Activated T-helper 2 cell treated with anti-CD3 and anti-CD28 coated beads, Interferon-gamma antibody, Interleukin-2, Interleukin-4, amounts not matched to agents 10 μg/mL and 5 μg/mL and 100 μg/mL, durations not matched to agents 14 hours and 24 hours and 36 hours (primary cell): Measurements from ENCODE around the gene ATP2C1. TPM values are rescaled to one million over a fixed set of nuclear protein-coding genes. Genes with fewer than 3 reads are reported as not detected.
A peak's percentile ranks its signal among the peaks of the same experiment; 100 is the strongest.
"Not testable (repeated sequence)": the region's sequence is repeated elsewhere in the genome, so short reads cannot be mapped to it uniquely, and the experiment has no call there.

Experiments
- DNase-seq: peaks from one replicate; pipeline ENCODE4 v3.0.0; 2021; ENCODE audit warnings: low spot score
- H3K27ac Mint-ChIP-seq: one replicate; pipeline ENCODE4 v1.8.0; 2021; ENCODE audit warnings: mixed read lengths
- H3K27me3 Mint-ChIP-seq: one replicate; pipeline ENCODE4 v1.8.0; 2021; ENCODE audit warnings: low read depth, mixed read lengths
- H3K36me3 Mint-ChIP-seq: one replicate; pipeline ENCODE4 v1.8.0; 2021; ENCODE audit warnings: low read depth, mixed read lengths
- H3K4me1 Mint-ChIP-seq: one replicate; pipeline ENCODE4 v1.8.0; 2021; ENCODE audit warnings: low read depth, mixed read lengths
- H3K4me3 Mint-ChIP-seq: one replicate; pipeline ENCODE4 v1.8.0; 2021; ENCODE audit warnings: low read depth, mild to moderate bottlenecking, moderate library complexity, mixed read lengths
- H3K9me3 Mint-ChIP-seq: one replicate; pipeline ENCODE4 v1.8.0; 2021; ENCODE audit warnings: mixed read lengths
- intact Hi-C: fragments of 100-400 bp; cut with micrococcal nuclease; formaldehyde crosslinking; loops from one replicate; pipeline ENCODE4 v1.15.1; 2023
- total RNA-seq: library from RNA; stranded (reverse); gene quantifications from 2 replicates; pipeline ENCODE4 v1.2.3, GENCODE V29; 2022

The ATP2C1 gene, protein sequence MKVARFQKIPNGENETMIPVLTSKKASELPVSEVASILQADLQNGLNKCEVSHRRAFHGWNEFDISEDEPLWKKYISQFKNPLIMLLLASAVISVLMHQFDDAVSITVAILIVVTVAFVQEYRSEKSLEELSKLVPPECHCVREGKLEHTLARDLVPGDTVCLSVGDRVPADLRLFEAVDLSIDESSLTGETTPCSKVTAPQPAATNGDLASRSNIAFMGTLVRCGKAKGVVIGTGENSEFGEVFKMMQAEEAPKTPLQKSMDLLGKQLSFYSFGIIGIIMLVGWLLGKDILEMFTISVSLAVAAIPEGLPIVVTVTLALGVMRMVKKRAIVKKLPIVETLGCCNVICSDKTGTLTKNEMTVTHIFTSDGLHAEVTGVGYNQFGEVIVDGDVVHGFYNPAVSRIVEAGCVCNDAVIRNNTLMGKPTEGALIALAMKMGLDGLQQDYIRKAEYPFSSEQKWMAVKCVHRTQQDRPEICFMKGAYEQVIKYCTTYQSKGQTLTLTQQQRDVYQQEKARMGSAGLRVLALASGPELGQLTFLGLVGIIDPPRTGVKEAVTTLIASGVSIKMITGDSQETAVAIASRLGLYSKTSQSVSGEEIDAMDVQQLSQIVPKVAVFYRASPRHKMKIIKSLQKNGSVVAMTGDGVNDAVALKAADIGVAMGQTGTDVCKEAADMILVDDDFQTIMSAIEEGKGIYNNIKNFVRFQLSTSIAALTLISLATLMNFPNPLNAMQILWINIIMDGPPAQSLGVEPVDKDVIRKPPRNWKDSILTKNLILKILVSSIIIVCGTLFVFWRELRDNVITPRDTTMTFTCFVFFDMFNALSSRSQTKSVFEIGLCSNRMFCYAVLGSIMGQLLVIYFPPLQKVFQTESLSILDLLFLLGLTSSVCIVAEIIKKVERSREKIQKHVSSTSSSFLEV
- total RNA-seq, result 59.4 and 63.7 TPM in 2 replicates

DNA sequence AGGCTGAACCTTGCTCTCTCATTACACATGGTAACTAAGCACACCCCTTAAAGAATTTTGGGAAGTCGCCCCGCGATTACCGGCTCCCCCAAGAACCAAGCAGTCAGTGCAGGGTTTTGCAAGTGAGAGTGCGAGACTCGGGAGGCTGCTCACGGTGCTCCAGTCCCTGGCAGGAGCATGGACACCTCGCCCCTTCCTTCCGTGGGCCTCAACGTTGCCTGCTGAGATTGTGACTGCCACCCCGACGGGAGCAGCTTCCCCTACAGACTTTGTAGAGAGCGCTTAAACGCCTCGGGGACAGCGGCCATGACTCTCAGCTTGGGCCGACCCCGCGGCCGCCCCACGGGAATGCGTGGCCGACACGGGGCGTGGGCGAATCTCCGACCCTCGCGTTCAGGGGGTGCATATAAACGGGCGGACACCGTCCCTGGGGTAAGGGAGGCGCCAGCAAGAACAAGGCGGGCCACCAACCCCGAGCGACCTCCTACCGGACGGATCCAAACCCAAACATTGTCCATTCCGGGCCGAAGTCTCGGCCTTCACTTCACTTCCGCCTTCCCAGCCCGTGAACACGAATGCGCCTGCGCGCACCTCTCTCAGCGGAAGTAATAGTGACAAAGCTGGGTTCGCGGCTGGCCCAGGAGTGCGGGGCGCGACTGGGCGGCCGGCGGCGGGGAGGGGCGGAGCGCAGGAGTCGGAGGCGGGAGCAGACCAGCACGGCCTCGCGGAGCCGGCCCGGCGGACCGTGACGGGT, at the start of gene ATP2C1:
Gene ATP2C1 (plus strand): TSS at position 709 of the 754 bp plus-strand sequence. CDS start 686 bp downstream, outside the sequence.
- peaks cover 35% of the 10 kb centered on the region for H3K4me1 Mint-ChIP-seq

DNA sequence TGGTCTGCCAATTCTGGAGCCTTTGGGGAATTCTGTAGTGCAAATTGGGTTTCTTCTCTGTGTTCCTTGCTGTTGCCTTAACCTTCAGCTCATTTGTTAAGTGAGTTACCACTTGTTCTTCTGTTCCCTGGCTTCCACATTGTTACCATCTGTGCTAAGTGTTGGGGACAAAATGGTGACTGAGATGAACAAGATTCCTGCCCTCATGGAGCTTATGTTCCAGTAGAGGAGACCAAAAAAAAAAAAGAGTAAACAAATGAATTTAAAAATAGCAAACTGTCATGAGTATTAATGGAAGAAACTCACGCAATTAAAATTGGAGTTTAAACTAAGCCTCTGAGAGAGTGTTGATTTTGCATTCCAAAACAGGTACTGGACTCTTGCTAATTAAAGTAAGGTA, 49.4 kb upstream of the ATP2C1 start:
- no peak for DNase-seq
- Mint-ChIP-seq H3K36me3 (no peaks in the 10 kb centered on the region), H3K4me1 (peaks cover 11% of the 10 kb centered on the region), H3K9me3 (no peaks in the 10 kb centered on the region), H3K27ac (no peak overlapping the region), H3K27me3 (peaks cover 10% of the 10 kb centered on the region), H3K4me3 (no peak overlapping the region)
- intact Hi-C loops, result no loop called here

More for the DNA sequence above, at the start of gene ATP2C1:
- intact Hi-C loops, result loop anchor here (1.0 to 10.0 kb wide), 7 partner anchors 13 to 491 kb away; partner anchors contain the start of genes ASTE1, NEK11, NUDT16 and PIK3R4
- Mint-ChIP-seq H3K27ac (peak within 1 kb of the TSS; percentile 97), H3K27me3 (no peaks in the 10 kb centered on the region), H3K4me3 (peak within 1 kb of the TSS; percentile 93), H3K9me3 (no peaks in the 10 kb centered on the region), H3K36me3 (peaks cover 9% of the 10 kb centered on the region)
- peak; percentile 91 for DNase-seq

DNA sequence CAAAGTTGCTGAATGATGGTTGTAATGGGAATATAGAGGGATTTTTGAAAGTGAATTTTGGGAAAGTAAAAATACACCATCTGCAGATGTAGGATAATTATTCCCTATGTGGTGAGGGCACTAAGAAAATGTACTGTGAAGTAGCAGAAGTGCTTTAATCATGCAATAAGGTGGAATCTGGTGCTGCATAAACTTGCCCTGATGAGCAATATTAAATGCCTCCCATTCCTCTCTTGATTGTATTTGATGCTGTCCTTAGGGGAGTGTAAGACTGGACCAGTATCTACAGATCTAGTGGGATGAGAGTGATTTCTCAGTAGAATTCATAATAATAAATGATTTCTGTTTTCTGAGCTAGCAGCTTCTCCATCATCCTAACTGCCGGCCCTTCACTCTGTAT, 47.7 kb upstream of the ATP2C1 start:
- no peaks in the 10 kb centered on the region for H3K9me3 Mint-ChIP-seq
- no peaks in the 10 kb centered on the region for H3K36me3 Mint-ChIP-seq
- H3K27me3 Mint-ChIP-seq, result peaks cover 5% of the 10 kb centered on the region
- no peak overlapping the region for H3K4me3 Mint-ChIP-seq
- peaks cover 26% of the 10 kb centered on the region for H3K4me1 Mint-ChIP-seq
- DNase-seq, result no peak
- H3K27ac Mint-ChIP-seq, result no peak overlapping the region
- intact Hi-C loops, result loop anchor here (5.0 kb wide), 1 partner anchor 814 kb away; no protein-coding TSS in a partner anchor

DNA sequence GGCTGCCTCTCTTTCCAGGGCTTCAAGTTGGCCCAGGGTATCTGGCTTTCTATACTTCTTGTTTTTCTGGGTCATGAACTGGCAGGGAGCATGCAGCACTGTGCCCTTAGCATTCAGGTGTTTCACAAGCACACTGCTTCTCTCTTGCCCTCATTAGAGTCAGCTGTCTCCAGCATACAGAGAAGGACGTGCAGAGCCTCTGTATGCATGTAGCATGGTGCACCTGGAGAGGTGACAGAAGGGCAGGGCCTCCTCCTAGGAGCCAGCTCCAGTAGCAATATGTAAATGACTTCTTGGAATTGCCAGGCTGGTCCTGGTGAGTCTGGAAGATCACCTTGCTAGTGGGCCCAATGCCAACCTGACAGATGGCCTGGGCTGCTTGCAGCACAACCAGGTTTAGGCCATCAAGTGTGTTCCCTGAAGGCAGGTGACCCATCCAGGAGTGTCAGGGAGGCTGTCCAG, 44.8 kb upstream of the ATP2C1 start:
- H3K9me3 Mint-ChIP-seq, result no peaks in the 10 kb centered on the region
- H3K27ac Mint-ChIP-seq, result no peak overlapping the region
- H3K27me3 Mint-ChIP-seq, result peaks cover 9% of the 10 kb centered on the region
- DNase-seq, result no peak
- no peak overlapping the region for H3K4me3 Mint-ChIP-seq
- H3K4me1 Mint-ChIP-seq, result peaks cover 33% of the 10 kb centered on the region
- intact Hi-C loops, result loop anchor here (5.0 kb wide), 1 partner anchor 817 kb away; no protein-coding TSS in a partner anchor
- no peaks in the 10 kb centered on the region for H3K36me3 Mint-ChIP-seq

DNA sequence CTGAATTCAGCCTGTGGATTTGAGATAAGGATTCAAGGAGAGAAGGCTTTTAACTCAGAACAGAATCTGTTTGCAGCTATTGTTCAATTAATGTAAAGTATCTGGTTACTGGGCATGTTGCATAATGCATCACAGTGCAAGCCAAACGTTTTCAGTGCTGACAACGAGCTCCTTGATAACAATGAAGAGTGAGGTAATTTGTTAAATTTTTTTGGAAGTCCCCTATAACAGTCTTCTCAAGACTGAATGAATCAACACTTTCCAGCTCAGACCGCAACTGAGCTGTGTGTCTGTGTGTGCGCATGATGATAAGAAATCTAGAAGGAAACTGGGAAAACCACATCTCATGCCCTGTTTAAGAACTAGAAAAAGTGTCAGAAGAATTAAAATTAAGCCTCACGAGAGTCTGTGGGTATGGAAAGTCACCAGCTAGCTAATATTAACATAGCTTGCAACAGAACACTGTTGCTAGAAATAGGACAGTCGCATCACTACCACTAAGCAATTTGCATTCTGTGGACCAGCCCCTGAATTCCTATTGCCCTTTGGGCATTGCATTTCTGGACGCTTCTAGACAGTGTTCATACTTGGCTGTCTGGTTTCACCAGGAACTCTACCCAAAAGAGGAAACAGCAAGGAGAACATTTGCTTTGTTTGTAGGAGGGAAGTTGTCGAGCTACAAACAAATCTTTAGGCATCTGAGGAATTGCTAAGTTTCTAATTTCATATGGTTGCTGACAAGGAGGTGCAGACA, 43.7 kb upstream of the ATP2C1 start:
- Mint-ChIP-seq H3K9me3 (no peaks in the 10 kb centered on the region), H3K27me3 (peaks cover 15% of the 10 kb centered on the region), H3K4me1 (peaks cover 33% of the 10 kb centered on the region), H3K36me3 (no peaks in the 10 kb centered on the region), H3K4me3 (peak overlapping the region; percentile 28), H3K27ac (peak overlapping the region; percentile 71)
- intact Hi-C loops, result loop anchor here (1.0 to 2.0 kb wide), 3 partner anchors 43 to 640 kb away; partner anchors contain the start of gene PIK3R4
- DNase-seq, result peak; percentile 54

DNA sequence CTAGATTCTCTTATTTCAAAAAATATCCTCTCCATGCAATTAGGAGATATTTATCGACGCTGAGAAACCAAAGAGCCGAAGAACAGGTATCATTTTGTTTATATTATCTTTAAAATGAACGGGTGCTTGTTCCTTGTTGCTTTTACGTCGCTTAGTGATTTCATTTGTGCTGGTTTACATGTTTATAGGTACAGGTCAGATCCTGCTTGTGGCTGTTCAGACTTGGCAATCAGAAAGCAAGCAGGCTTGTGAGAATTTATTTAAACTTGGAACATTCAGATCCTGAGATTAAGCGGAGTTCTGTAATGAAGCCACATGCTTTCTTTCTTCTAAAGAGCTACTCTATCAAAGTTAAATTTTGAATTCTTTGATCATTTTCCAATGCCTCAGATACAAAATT, 43.0 kb upstream of the ATP2C1 start:
- H3K4me3 Mint-ChIP-seq, result no peak overlapping the region
- peak overlapping the region; percentile 25 for H3K27ac Mint-ChIP-seq
- no peaks in the 10 kb centered on the region for H3K36me3 Mint-ChIP-seq
- peaks cover 33% of the 10 kb centered on the region for H3K4me1 Mint-ChIP-seq
- no peaks in the 10 kb centered on the region for H3K9me3 Mint-ChIP-seq
- peaks cover 21% of the 10 kb centered on the region for H3K27me3 Mint-ChIP-seq
- no peak for DNase-seq
- intact Hi-C loops, result loop anchor here (1.0 to 2.0 kb wide), 3 partner anchors 42 to 639 kb away; partner anchors contain the start of gene PIK3R4

DNA sequence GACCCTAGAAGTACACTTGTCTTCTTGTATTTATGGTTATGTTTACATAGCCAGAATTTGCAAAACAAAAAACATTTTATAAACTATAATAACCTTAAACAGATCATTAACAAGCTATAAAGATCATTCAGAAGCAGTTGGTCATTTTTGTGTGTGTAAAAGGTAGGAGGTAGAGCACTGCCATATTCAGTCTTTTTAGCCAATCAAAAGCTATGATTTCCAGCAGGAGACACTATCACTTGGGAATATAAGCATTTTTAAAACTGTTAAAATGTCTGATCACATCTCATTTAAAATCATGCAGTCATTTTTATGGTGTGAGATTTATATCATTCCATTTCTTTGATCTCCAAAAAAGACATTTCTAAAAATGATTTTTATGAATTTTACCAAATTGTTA, 42.6 kb upstream of the ATP2C1 start:
- H3K27me3 Mint-ChIP-seq, result peaks cover 22% of the 10 kb centered on the region
- H3K4me1 Mint-ChIP-seq, result peaks cover 33% of the 10 kb centered on the region
- no peak overlapping the region for H3K4me3 Mint-ChIP-seq
- no peaks in the 10 kb centered on the region for H3K36me3 Mint-ChIP-seq
- DNase-seq, result no peak
- no peaks in the 10 kb centered on the region for H3K9me3 Mint-ChIP-seq
- intact Hi-C loops, result loop anchor here (2.0 kb wide), 1 partner anchor 104 kb away; the partner anchor contains the start of gene PIK3R4
- H3K27ac Mint-ChIP-seq, result no peak overlapping the region

DNA sequence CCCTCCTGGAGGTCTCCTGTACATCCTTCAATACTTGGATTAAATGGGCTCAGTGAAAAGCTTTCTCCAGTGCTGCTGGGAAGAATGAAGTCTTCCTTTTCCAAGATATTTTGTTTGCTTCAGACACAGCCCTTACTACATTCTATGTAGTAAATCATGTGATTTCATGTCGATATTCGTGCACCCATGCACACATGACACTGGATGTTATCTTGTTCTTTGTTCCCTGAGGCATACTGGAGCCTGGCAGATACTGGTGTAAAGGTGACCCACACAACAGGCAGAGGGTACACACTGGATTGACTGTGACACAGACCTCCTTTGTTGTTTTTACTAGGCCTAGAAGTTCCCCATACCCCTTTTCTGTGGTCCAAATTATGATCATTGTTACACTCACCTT, 40.3 kb upstream of the ATP2C1 start:
- intact Hi-C loops, result no loop called here
- no peak for DNase-seq
- H3K4me3 Mint-ChIP-seq, result no peak overlapping the region
- peaks cover 33% of the 10 kb centered on the region for H3K4me1 Mint-ChIP-seq
- no peaks in the 10 kb centered on the region for H3K36me3 Mint-ChIP-seq
- peaks cover 32% of the 10 kb centered on the region for H3K27me3 Mint-ChIP-seq
- H3K9me3 Mint-ChIP-seq, result no peaks in the 10 kb centered on the region
- no peak overlapping the region for H3K27ac Mint-ChIP-seq

DNA sequence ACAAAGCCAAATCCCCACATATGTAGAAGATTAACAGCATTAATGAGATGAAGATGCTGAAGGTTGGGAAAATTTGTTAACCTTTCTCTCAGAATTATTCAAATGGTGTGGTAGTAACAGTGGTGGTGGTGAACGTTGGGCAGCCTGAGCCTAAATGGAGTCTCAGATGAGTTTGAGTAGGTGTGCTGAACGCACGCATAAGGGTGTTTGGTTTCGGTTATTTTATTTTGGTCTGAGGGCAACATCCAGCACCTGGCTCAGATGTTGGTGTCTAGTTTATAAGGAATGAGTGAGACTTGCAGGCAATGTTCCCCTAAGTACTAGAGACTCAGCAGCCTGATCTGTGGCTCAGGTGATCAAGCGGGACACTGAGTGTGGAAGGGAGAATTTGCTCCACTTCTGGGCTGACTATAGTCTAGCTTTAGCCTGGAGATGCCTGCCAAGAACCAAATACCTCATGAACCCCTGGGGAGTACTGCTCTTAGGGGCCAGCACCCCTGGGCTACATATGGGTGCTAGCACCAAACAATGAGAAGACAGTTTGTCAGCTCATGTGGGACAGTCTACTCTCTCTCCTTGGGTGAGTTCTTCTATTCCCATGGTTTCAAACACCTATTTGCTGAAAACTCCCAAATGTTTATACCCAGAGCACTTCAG, 39.5 kb upstream of the ATP2C1 start:
- H3K4me3 Mint-ChIP-seq, result no peak overlapping the region
- H3K9me3 Mint-ChIP-seq, result no peaks in the 10 kb centered on the region
- H3K36me3 Mint-ChIP-seq, result no peaks in the 10 kb centered on the region
- intact Hi-C loops, result no loop called here
- DNase-seq, result no peak
- peaks cover 40% of the 10 kb centered on the region for H3K27me3 Mint-ChIP-seq
- peaks cover 25% of the 10 kb centered on the region for H3K4me1 Mint-ChIP-seq
- H3K27ac Mint-ChIP-seq, result no peak overlapping the region

DNA sequence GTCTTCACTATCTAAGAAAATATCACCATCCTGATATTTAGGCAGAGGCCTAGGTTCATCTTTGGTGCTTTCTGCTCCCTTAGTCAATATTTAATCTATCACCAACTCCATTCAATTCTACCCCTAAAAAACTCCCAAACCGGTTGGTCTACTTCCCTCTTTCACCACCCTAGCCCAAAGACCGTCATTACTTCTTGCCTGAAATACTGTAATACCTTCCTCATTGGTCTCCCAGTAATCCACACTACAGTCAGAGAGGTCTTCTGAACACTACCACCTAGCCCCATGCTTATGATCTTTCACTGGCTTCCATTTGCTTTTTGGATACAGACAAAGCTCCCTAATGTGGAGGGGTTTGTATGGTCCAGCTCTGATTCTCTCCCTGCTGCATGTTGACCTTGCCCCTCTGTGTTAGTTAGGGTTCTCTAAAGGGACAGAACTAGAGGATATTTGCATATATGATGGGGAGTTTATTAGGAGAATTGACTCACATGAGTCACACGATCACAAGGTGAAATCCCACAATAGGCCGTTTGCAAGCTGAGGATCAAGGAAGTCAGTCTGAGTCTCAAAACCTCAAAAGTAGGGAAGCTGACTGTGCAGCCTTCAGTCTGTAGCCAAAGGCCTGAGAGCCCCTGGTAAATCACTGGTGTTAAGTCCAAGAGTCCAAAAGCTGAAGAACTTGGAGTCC, 36.4 kb upstream of the ATP2C1 start:
- Mint-ChIP-seq H3K27me3 (peaks cover 51% of the 10 kb centered on the region), H3K36me3 (no peaks in the 10 kb centered on the region), H3K9me3 (no peaks in the 10 kb centered on the region), H3K27ac (no peak overlapping the region), H3K4me3 (no peak overlapping the region), H3K4me1 (no peaks in the 10 kb centered on the region)
- DNase-seq, result no peak
- intact Hi-C loops, result no loop called here

DNA sequence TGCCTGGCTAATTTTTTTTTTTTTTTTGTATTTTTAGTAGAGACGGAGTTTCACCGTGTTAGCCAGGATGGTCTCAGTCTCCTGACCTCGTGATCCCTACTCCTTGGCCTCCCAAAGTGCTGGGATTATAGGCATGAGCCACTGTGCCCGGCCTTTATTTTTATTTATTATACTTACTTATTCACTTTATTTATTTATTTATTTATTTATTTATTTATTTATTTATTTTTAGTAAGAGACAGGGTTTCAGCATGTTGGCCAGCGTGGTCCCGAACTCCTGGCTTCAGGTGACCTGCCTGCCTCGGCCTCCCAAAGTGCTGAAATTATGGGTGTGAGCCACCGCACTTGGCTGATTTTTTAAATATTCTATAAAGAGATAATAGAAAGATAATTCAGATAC, 31.8 kb upstream of the ATP2C1 start:
- peaks cover 34% of the 10 kb centered on the region for H3K27me3 Mint-ChIP-seq
- intact Hi-C loops, H3K36me3 Mint-ChIP-seq: not testable (repeated sequence)

More for the DNA sequence above, 31.8 kb upstream of the ATP2C1 start:
- DNase-seq, H3K27ac Mint-ChIP-seq, H3K4me3 Mint-ChIP-seq, H3K9me3 Mint-ChIP-seq, H3K4me1 Mint-ChIP-seq: not testable (repeated sequence)
